Brain microvascular endothelial cell (primary cell): ENCODE data around the gene DNAJC9.
"Not testable (repeated sequence)": the region's sequence is repeated elsewhere in the genome, so short reads cannot be mapped to it uniquely, and the experiment has no call there.

Experiments used
- DNase-seq: peaks from one replicate; pipeline ENCODE4 v3.0.0-alpha.2; 2020
- H3K27ac ChIP-seq: fragments of 250-450 bp; sonication (Bioruptor Pico); 2 replicates; pipeline ENCODE4 v1.5.1; 2020; ENCODE audit warnings: mild to moderate bottlenecking, moderate library complexity
- H3K27me3 ChIP-seq: fragments of 250-450 bp; sonication (Bioruptor Pico); replicated peaks from 2 replicates; pipeline ENCODE4 v1.5.1; 2020; ENCODE audit warnings: mild to moderate bottlenecking
- H3K36me3 ChIP-seq: fragments of 250-450 bp; sonication (Bioruptor Pico); replicated peaks from 2 replicates; pipeline ENCODE4 v1.5.1; 2020; ENCODE audit warnings: mild to moderate bottlenecking
- H3K4me3 ChIP-seq: 2 replicates; pipeline ENCODE4 v1.5.1; 2011; ENCODE audit warnings: low read depth, mild to moderate bottlenecking, control low read depth, low read length, moderate library complexity
- CTCF ChIP-seq: IDR thresholded peaks from 2 replicates; pipeline ENCODE4 v1.5.1; 2011; ENCODE audit warnings: low read depth, mild to moderate bottlenecking, moderate library complexity, low read length, control low read depth, inconsistent platforms; ENCODE audit errors: missing control alignments
- in situ Hi-C: cut with HindIII; loops from 2 replicates; pipeline ENCODE4 v1.10.0; 2017; ENCODE audit warnings: low sequenced_read_pairs, low pct_ligation_motif_present

DNAJC9 gene

GRCh38 chr10:73264423-73264822 is 17.4 kb upstream of the DNAJC9 start:
- Histone ChIP-seq H3K27me3 (no peaks in the 10 kb centered on the region), H3K27ac (no peak overlapping the region), H3K4me3 (no peak overlapping the region), H3K36me3 (no peaks in the 10 kb centered on the region)
- DNase-seq = no peak
- in situ Hi-C loops = no loop called here
- TF ChIP-seq CTCF = no peak

- in situ Hi-C loops = no loop called here
- H3K36me3 ChIP-seq = no peaks in the 10 kb centered on the region
These were observed 16.8 kb upstream of the DNAJC9 start for GRCh38 chr10:73263693-73264347.

GRCh38 chr10:73262880-73263555 is 16.0 kb upstream of the DNAJC9 start:
- Histone ChIP-seq H3K4me3 (no peak overlapping the region), H3K36me3 (no peaks in the 10 kb centered on the region), H3K27ac (no peak overlapping the region), H3K27me3 (no peaks in the 10 kb centered on the region)
- no peak for DNase-seq
- no peak for TF ChIP-seq CTCF
- in situ Hi-C loops = no loop called here

More at GRCh38 chr10:73263693-73264347, 16.8 kb upstream of the DNAJC9 start:
- H3K4me3 ChIP-seq = no peak overlapping the region
- H3K27me3 ChIP-seq = no peaks in the 10 kb centered on the region
- DNase-seq = peak; percentile 11
- no peak overlapping the region for H3K27ac ChIP-seq
- peak; percentile 39 for TF ChIP-seq CTCF

GRCh38 chr10:73262105-73262730 is 15.2 kb upstream of the DNAJC9 start:
- no peaks in the 10 kb centered on the region for H3K27me3 ChIP-seq
- in situ Hi-C loops = no loop called here
- no peak for TF ChIP-seq CTCF
- no peaks in the 10 kb centered on the region for H3K36me3 ChIP-seq
- H3K27ac ChIP-seq = no peak overlapping the region
- DNase-seq = peak; percentile 71
- no peak overlapping the region for H3K4me3 ChIP-seq

- no peak for TF ChIP-seq CTCF
- H3K27ac ChIP-seq = no peak overlapping the region
- H3K4me3 ChIP-seq = no peak overlapping the region
- DNase-seq = no peak
- in situ Hi-C loops = no loop called here
- no peaks in the 10 kb centered on the region for H3K27me3 ChIP-seq
- no peaks in the 10 kb centered on the region for H3K36me3 ChIP-seq
These were observed 14.4 kb upstream of the DNAJC9 start for GRCh38 chr10:73261362-73261995.

- H3K36me3 ChIP-seq, H3K4me3 ChIP-seq, H3K27ac ChIP-seq, DNase-seq, H3K27me3 ChIP-seq, in situ Hi-C loops: not testable (repeated sequence)
These were observed 11.6 kb upstream of the DNAJC9 start for GRCh38 chr10:73258612-73259011.
